Fibroblast of mammary gland (primary cell): ENCODE data around the gene ASPRV1.
"Not testable (repeated sequence)": the region's sequence is repeated elsewhere in the genome, so short reads cannot be mapped to it uniquely, and the experiment has no call there.

ENCODE experiments used
- DNase-seq: peaks from one replicate; pipeline ENCODE4 v3.0.0-alpha.2; 2010; ENCODE audit warnings: low read depth
- H3K4me3 ChIP-seq: 2 replicates; pipeline ENCODE4 v1.5.1; 2011; ENCODE audit warnings: low read depth, mild to moderate bottlenecking, low read length, moderate library complexity; ENCODE audit not compliant: control insufficient read depth
- CTCF ChIP-seq: conservative IDR thresholded peaks from 2 replicates; pipeline ENCODE4 v1.5.1; 2011; ENCODE audit warnings: low read depth, low read length, inconsistent platforms; ENCODE audit not compliant: control insufficient read depth, insufficient read depth

Gene ASPRV1

GRCh38 chr2:69957965-69958364 is 3.5 kb downstream of the ASPRV1 start:
- H3K4me3 ChIP-seq, result no peak overlapping the region
- no peak for TF ChIP-seq CTCF
- DNase-seq, result no peak

- no peak for DNase-seq
- no peak for TF ChIP-seq CTCF
- no peak overlapping the region for H3K4me3 ChIP-seq
Measured at GRCh38 chr2:69956475-69956979, 4.9 kb downstream of the ASPRV1 start.

GRCh38 chr2:69955029-69955428 is 6.4 kb downstream of the ASPRV1 start:
- no peak for TF ChIP-seq CTCF
- no peak overlapping the region for H3K4me3 ChIP-seq
- DNase-seq, result no peak

- DNase-seq, result no peak
- TF ChIP-seq CTCF, result no peak
- H3K4me3 ChIP-seq, result no peak overlapping the region
Measured at GRCh38 chr2:69954084-69954483, 7.3 kb downstream of the ASPRV1 start.

DNA sequence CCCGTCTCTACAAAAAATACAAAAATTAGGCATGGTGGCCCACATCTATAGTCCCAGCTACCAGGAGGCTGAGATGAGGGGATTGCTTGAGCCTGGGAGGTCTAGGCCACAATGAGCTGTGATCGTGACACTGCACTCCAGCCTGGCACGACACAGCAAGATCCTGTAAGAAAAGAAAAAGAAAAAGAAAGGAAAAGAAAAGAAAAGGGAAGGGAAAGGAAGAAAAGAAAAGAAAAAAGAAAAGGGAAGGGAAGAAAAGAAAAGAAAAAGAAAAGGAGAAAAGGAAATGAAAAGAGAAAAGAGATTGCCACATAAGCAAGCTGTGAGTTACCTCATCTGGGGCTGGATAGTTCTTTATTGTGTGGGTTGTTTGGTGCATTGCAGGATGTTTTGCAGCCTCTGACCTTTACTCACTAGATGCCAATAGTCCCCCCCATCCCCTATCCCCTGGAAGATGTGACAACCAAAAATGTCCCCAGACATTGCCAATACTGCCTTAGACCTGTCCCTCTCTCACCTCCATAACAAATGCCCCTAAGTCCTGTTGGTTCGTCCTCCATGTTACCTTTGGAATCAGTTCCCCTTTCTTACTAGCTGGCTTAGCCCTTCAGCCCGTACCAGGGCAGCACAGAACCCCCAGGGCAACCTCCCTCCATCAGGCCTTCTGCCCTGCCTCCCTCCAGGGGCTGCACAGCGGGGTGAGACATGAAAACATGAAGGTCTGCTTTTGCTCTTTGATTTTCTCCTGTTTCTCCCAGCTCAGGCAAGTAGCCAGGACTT is 8.9 kb downstream of the ASPRV1 start:
- no peak for TF ChIP-seq CTCF
- no peak for DNase-seq
- no peak overlapping the region for H3K4me3 ChIP-seq

DNA sequence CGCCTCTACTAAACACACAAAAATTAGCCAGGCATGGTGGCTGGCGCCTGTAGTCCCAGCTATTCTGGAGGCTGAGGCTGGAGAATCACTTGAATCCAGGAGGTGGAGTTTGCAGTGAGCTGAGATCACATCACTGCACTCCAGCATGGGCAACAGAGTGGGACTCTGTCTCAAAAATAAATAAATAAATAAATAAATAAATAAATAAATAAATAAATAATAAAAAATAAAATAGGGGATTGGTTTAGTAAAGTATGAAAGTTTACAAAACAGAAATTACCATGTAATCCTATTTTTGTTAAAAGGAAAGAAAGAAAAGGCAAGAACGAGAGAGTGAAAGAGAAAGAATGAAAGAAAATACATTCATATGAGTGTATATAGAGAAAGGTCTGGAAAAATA is 10.8 kb downstream of the ASPRV1 start:
- not testable (repeated sequence) for DNase-seq, H3K4me3 ChIP-seq

DNA sequence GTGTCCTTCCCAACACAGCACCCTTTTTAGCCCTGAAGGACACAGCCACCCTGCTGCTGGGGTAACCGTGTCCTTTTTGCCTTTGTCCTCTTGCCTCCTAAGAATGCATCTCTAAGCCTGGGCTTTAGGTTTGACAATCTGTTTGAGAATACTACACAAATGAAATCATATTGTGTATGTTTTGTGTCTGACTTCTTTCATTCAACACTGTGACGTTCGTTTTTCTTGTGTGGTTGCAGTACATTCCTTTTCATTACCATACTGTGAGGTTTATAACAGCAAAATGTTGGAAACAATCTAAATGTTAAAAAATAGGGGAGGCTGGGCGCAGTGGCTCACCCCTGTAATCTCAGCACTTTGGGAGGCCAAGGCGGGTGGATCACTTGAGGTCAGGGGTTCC is 11.2 kb downstream of the ASPRV1 start:
- no peak for TF ChIP-seq CTCF
- no peak overlapping the region for H3K4me3 ChIP-seq
- DNase-seq, result no peak
